Fibroblast of the aortic adventitia (primary cell): ENCODE results near the gene TNC. TPM values are rescaled to one million over a fixed set of nuclear protein-coding genes. Genes with fewer than 3 reads are reported as not detected.

Experiments
- DNase-seq: peaks from one replicate; pipeline ENCODE4 v3.0.0-alpha.2; 2010; ENCODE audit warnings: low read depth
- H3K4me3 ChIP-seq: 2 replicates; pipeline ENCODE4 v1.5.1; 2011; ENCODE audit warnings: low read depth, mild to moderate bottlenecking, control low read depth, low read length, moderate library complexity
- CTCF ChIP-seq: IDR thresholded peaks from 2 replicates; pipeline ENCODE4 v1.5.1; 2011; ENCODE audit warnings: mild to moderate bottlenecking, low read length, control low read depth, inconsistent platforms; ENCODE audit not compliant: insufficient read depth
- total RNA-seq: library from RNA; depleted of rRNA; stranded (reverse); fragments of >200 nt; gene quantifications from 2 replicates; pipeline ENCODE4 v1.2.3, GENCODE V29; 2012; ENCODE audit warnings: low replicate concordance

The TNC gene
- total RNA-seq, 1 donor = 49.7 TPM

GRCh38 chr9:115115117-115115880 is 2.7 kb downstream of the TNC start:
- H3K4me3 ChIP-seq = no peak overlapping the region
- TF ChIP-seq CTCF = no peak
- no peak for DNase-seq

GRCh38 chr9:115114546-115114945 is 3.4 kb downstream of the TNC start:
- DNase-seq = no peak
- no peak for TF ChIP-seq CTCF
- H3K4me3 ChIP-seq = no peak overlapping the region

GRCh38 chr9:115114084-115114483 is 3.9 kb downstream of the TNC start:
- no peak overlapping the region for H3K4me3 ChIP-seq
- DNase-seq = no peak
- no peak for TF ChIP-seq CTCF

GRCh38 chr9:115111874-115112273 is 6.1 kb downstream of the TNC start:
- no peak overlapping the region for H3K4me3 ChIP-seq
- DNase-seq = no peak
- TF ChIP-seq CTCF = no peak

- DNase-seq = peak; percentile 68
- no peak for TF ChIP-seq CTCF
Observed at GRCh38 chr9:115109486-115109885, 8.5 kb downstream of the TNC start.

GRCh38 chr9:115107701-115108100 is 10.3 kb downstream of the TNC start:
- no peak for DNase-seq
- no peak overlapping the region for H3K4me3 ChIP-seq
- TF ChIP-seq CTCF = no peak

More at GRCh38 chr9:115109486-115109885, 8.5 kb downstream of the TNC start:
- H3K4me3 ChIP-seq = no peak overlapping the region

GRCh38 chr9:115106642-115107041 is 11.3 kb downstream of the TNC start:
- TF ChIP-seq CTCF = no peak
- no peak overlapping the region for H3K4me3 ChIP-seq
- DNase-seq = no peak
